ENCODE data around the gene CFD. TPM values are rescaled to one million over a fixed set of nuclear protein-coding genes. Genes with fewer than 3 reads are reported as not detected.

Gene CFD
- 0.45 and 1.0 TPM in 2 replicates for polyA plus RNA-seq (2011; rRNA removed)
- polyA minus RNA-seq (2011; rRNA and poly(A)+ RNA removed), result 0.30 TPM in 1 of 2 replicates, not detected in the other

DNA sequence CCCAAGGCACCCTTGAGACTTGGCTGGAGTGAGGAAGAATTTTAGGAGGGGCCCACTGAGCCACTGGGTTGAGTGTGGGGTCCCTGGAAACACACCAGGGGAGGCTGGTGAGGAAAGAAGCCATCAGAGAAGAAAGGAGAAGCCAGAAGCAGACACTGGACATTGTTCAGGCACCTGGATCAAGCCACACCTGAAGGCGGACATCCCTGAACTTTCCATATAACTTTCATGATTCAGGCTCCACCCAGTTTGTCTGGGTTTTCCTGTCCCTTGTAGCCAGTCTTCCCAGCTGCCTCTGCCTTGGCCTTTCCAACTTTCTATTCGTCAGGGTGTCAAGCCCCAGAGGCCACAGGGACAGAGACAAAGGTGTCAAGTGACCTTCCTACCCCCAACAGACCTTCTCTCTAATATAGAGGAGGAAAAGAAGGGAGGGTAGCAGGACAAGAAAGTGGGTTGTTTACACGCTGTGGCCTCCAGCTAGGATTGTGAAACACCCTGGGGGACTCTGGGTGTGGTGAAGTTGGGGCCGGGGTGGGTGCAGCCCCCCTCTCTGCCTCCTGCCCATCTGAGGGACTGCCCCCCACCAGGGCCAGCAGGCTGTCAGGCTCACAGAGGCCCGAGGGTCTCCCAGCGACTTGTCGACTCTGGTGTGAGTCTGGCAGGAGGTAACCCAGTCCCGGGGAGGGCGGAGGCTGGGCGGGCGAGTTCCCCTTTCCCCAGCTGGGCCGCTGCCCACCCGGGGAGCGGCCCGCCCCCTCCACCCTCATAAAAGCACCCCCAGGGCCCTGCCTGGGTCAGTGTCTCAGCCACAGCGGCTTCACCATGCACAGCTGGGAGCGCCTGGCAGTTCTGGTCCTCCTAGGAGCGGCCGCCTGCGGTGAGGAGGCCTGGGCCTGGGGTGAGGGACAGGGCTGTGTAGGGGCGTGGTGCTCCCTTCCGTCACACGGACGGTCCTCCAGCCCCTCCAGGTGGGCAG, at the start of gene CFD:
Gene CFD, plus strand, starts transcription at position 797 of the 976 bp plus-strand sequence. Its CDS starts 26 bp downstream, at position 823.
- Histone ChIP-seq H3K27me3 (ENCODE audit: control insufficient read depth, insufficient read depth, low read length) (peaks cover 3% of the 10 kb centered on the region), H3K9me3 (ENCODE audit: control insufficient read depth, insufficient read depth, low read length) (peaks cover 6% of the 10 kb centered on the region; the same call in 1 of the 2 replicates), H3K27ac (ENCODE audit: low read depth, low read length) (no peak within 1 kb of the TSS), H3K4me3 (ENCODE audit: low read depth, low read length) (peak within 1 kb of the TSS; percentile 49)
- TF ChIP-seq, protein P1, sequence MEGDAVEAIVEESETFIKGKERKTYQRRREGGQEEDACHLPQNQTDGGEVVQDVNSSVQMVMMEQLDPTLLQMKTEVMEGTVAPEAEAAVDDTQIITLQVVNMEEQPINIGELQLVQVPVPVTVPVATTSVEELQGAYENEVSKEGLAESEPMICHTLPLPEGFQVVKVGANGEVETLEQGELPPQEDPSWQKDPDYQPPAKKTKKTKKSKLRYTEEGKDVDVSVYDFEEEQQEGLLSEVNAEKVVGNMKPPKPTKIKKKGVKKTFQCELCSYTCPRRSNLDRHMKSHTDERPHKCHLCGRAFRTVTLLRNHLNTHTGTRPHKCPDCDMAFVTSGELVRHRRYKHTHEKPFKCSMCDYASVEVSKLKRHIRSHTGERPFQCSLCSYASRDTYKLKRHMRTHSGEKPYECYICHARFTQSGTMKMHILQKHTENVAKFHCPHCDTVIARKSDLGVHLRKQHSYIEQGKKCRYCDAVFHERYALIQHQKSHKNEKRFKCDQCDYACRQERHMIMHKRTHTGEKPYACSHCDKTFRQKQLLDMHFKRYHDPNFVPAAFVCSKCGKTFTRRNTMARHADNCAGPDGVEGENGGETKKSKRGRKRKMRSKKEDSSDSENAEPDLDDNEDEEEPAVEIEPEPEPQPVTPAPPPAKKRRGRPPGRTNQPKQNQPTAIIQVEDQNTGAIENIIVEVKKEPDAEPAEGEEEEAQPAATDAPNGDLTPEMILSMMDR (IDR thresholded peaks at IDR 0.05; ENCODE audit: low read depth, low read length), result no peak
- no peak for DNase-seq (ENCODE audit: low read depth, low spot score)
- ChIA-PET POLR2A (interaction anchor here (1.6 kb wide), 1 partner anchor 55 kb away, joined by 4 read pairs; no protein-coding TSS in a partner anchor), CTCF (interaction anchor here (0.7 kb wide), 1 partner anchor 63 kb away, joined by 7 read pairs; no protein-coding TSS in a partner anchor)

- H3K9me3 ChIP-seq (ENCODE audit: control insufficient read depth, insufficient read depth, low read length), result peaks cover 28% of the 10 kb centered on the region; the same call in 1 of the 2 replicates
- no peak overlapping the region for H3K4me3 ChIP-seq (ENCODE audit: low read depth, low read length)
- CTCF ChIA-PET, result no interaction called here
- DNase-seq (ENCODE audit: low read depth, low spot score), result no peak
- no peaks in the 10 kb centered on the region for H3K27me3 ChIP-seq (ENCODE audit: control insufficient read depth, insufficient read depth, low read length)
- POLR2A ChIA-PET, result no interaction called here
- TF ChIP-seq, protein P1 (IDR thresholded peaks at IDR 0.05; ENCODE audit: low read depth, low read length), result no peak
- H3K27ac ChIP-seq (ENCODE audit: low read depth, low read length), result no peak overlapping the region
These were observed 49.2 kb upstream of the CFD start for GRCh38 chr19:810077-810855.

- POLR2A ChIA-PET, result no interaction called here
- Histone ChIP-seq H3K27ac (ENCODE audit: low read depth, low read length) (no peak overlapping the region), H3K4me3 (ENCODE audit: low read depth, low read length) (no peak overlapping the region), H3K9me3 (ENCODE audit: control insufficient read depth, insufficient read depth, low read length) (peaks cover 34% of the 10 kb centered on the region; the same call in 1 of the 2 replicates), H3K27me3 (ENCODE audit: control insufficient read depth, insufficient read depth, low read length) (no peaks in the 10 kb centered on the region)
- TF ChIP-seq, protein P1 (IDR thresholded peaks at IDR 0.05; ENCODE audit: low read depth, low read length), result no peak
- no peak for DNase-seq (ENCODE audit: low read depth, low spot score)
- CTCF ChIA-PET, result no interaction called here
These were observed 48.5 kb upstream of the CFD start for GRCh38 chr19:810883-811489.

GRCh38 chr19:811506-812048, 47.9 kb upstream of the CFD start:
- H3K27ac ChIP-seq (ENCODE audit: low read depth, low read length), result no peak overlapping the region
- no peaks in the 10 kb centered on the region for H3K27me3 ChIP-seq (ENCODE audit: control insufficient read depth, insufficient read depth, low read length)
- no peak for DNase-seq (ENCODE audit: low read depth, low spot score)
- CTCF ChIA-PET, result no interaction called here
- TF ChIP-seq, protein P1 (IDR thresholded peaks at IDR 0.05; ENCODE audit: low read depth, low read length), result no peak
- POLR2A ChIA-PET, result no interaction called here
- H3K4me3 ChIP-seq (ENCODE audit: low read depth, low read length), result no peak overlapping the region
- peaks cover 34% of the 10 kb centered on the region; the same call in 1 of the 2 replicates for H3K9me3 ChIP-seq (ENCODE audit: control insufficient read depth, insufficient read depth, low read length)

Data from AG04450 (cell line).